HepG2 (cell line): ENCODE data around the gene C1QL2. TPM values are rescaled to one million over a fixed set of nuclear protein-coding genes. Genes with fewer than 3 reads are reported as not detected.

Experiments
- ATAC-seq: fragments of 200-7000 bp; cut with Tn5 transposase; 3 replicates; pipeline ENCODE4 v1.9.1; 2020; ENCODE audit warnings: mild to moderate bottlenecking, moderate library complexity
- BruUV-seq: library from RNA; stranded (reverse); fragments of 400-500 nt; replicated peaks from 2 replicates; lab custom pipeline; 2021; lab: Mats Ljungman, UMichigan
- CTCF ChIA-PET: fragments of 300-600 bp; formaldehyde crosslinking; extraction: SDS; loops from one replicate; lab custom pipeline; 2021; ENCODE audit warnings: low total read pairs, inconsistent platforms, low intra/inter-chr PET ratio; lab: Yijun Ruan, JAX
- POLR2A ChIA-PET: fragments of 350-600 bp; sonication (Branson Sonifier 250); formaldehyde crosslinking; loops from one replicate; lab custom pipeline; 2020; ENCODE audit warnings: antibody characterized with exemption, inconsistent platforms; lab: Yijun Ruan, JAX
- DNase-seq: peaks from one replicate; pipeline ENCODE4 v3.0.0-alpha.2; 2015; ENCODE audit warnings: low spot score
- FAIRE-seq: peaks from 3 replicates; lab custom pipeline; 2011; peaks lifted over from hg19 to GRCh38; lab: Jason Lieb, UNC
- H2AFZ ChIP-seq: one replicate; pipeline ENCODE4 v1.6.1; 2011; ENCODE audit warnings: low read length, inconsistent platforms
- H3K27ac ChIP-seq: fragments of 300-600 bp; 3 replicates; pipeline ENCODE4 v1.8.0; 2011; ENCODE audit warnings: mixed run types, mild to moderate bottlenecking, mixed read lengths, low read length, inconsistent platforms; ENCODE audit not compliant: insufficient read depth; ENCODE audit errors: extremely low read length
- H3K27me3 ChIP-seq, 2 experiments: fragments of 200-600 bp in 1 of 2; 2 replicates in 1 of 2; 3 replicates in 1 of 2; pipeline versions ENCODE4 v1.6.0 to v1.8.0; 2011; ENCODE audit warnings: low read length in 2 of 2, mild to moderate bottlenecking in 2 of 2, moderate library complexity in 2 of 2, inconsistent platforms in 1 of 2; ENCODE audit not compliant: insufficient read depth in 2 of 2, control insufficient read depth in 1 of 2
- H3K36me3 ChIP-seq, 2 experiments: fragments of 200-600 bp in 1 of 2; replicated peaks in 1 of 2; 2 replicates in 1 of 2; 3 replicates in 1 of 2; pipeline versions ENCODE4 v1.5.1 to v1.8.0; 2011; ENCODE audit warnings: low read length in 2 of 2, inconsistent platforms in 1 of 2; ENCODE audit not compliant: insufficient read depth in 2 of 2, control insufficient read depth in 1 of 2
- H3K4me1 ChIP-seq: 2 replicates; pipeline ENCODE4 v1.5.1; 2012; ENCODE audit warnings: low read length, inconsistent platforms; ENCODE audit not compliant: insufficient read depth
- H3K4me2 ChIP-seq: 2 replicates; pipeline ENCODE4 v1.6.0; 2011; ENCODE audit warnings: low read depth, low read length, inconsistent platforms
- H3K4me3 ChIP-seq, 3 experiments: fragments of 200-600 bp in 1 of 3; sonication (generic), shearing (Covaris generic) in 1 of 3; replicated peaks in 1 of 3; 2 replicates each; pipeline ENCODE4 v1.5.1; 2011 to 2016; ENCODE audit warnings: low read length in 3 of 3, inconsistent platforms in 2 of 3, low read depth in 2 of 3, mild to moderate bottlenecking in 2 of 3, control low read depth in 1 of 3, mixed read lengths in 1 of 3; ENCODE audit not compliant: insufficient read depth in 1 of 3
- H3K79me2 ChIP-seq: one replicate; pipeline ENCODE4 v1.6.1; 2011; ENCODE audit warnings: low read length, inconsistent platforms; ENCODE audit not compliant: insufficient read depth
- H3K9ac ChIP-seq: 2 replicates; pipeline ENCODE4 v1.6.0; 2011; ENCODE audit warnings: mild to moderate bottlenecking, low read depth, low read length, inconsistent platforms; ENCODE audit not compliant: insufficient read depth
- H3K9me3 ChIP-seq: 2 replicates; pipeline ENCODE4 v1.5.1; 2012; ENCODE audit warnings: mild to moderate bottlenecking, low read length
- H4K20me1 ChIP-seq: 2 replicates; pipeline ENCODE4 v1.6.0; 2011; ENCODE audit warnings: inconsistent platforms, mild to moderate bottlenecking, low read length, moderate library complexity; ENCODE audit not compliant: insufficient read depth
- ATF4 ChIP-seq, 2 experiments: fragments of 450-650 bp in 1 of 2; sonication (generic) in 1 of 2; formaldehyde crosslinking; IDR thresholded peaks; 2 replicates each; pipeline versions ENCODE4 v1.5.0 to v1.8.0; 2020 to 2022; ENCODE audit warnings: mild to moderate bottlenecking in 1 of 2, missing genetic modification reagents in 1 of 2
- CEBPB ChIP-seq: IDR thresholded peaks from 2 replicates; pipeline ENCODE4 v1.6.1; 2011; ENCODE audit warnings: low read depth, low read length, improper control_type of control experiment, borderline replicate concordance
- CEBPG ChIP-seq: IDR thresholded peaks from 2 replicates; pipeline ENCODE4 v1.6.1; 2016
- CREB1 ChIP-seq, 2 experiments: fragments of 450-650 bp in 1 of 2; IDR thresholded peaks; 2 replicates each; pipeline ENCODE4 v1.6.1; 2016 to 2017; ENCODE audit warnings: control low read depth in 1 of 2, mild to moderate bottlenecking in 1 of 2, missing compliant biosample characterization in 1 of 2, missing genetic modification characterization in 1 of 2
- DDIT3 ChIP-seq: sonication (generic); formaldehyde crosslinking; IDR thresholded peaks from 2 replicates; pipeline ENCODE4 v1.4.0; 2020; ENCODE audit warnings: mild to moderate bottlenecking, missing genetic modification reagents
- PLRG1 ChIP-seq: fragments of 450-650 bp; conservative IDR thresholded peaks from 2 replicates; pipeline ENCODE4 v1.6.1; 2016
- POLR2AphosphoS5 ChIP-seq: IDR thresholded peaks from 2 replicates; pipeline ENCODE4 v1.6.1; 2012; ENCODE audit warnings: low read depth, low read length
- TRIM22 ChIP-seq: fragments of 450-650 bp; IDR thresholded peaks from 2 replicates; pipeline ENCODE4 v1.6.1; 2017
- ZNF646 ChIP-seq: sonication (generic); formaldehyde crosslinking; IDR thresholded peaks from 2 replicates; pipeline ENCODE4 v1.9.0; 2021; ENCODE audit warnings: mild to moderate bottlenecking, missing genetic modification reagents
- WGBS: methylation state at CpG from one replicate; pipeline ENCODE4 v1.1.6; 2017; ENCODE audit warnings: low lambda C conversion rate; 5-methylcytosine and 5-hydroxymethylcytosine counted together
- in situ Hi-C: cut with HindIII; loops from 2 replicates; pipeline ENCODE4 v1.10.0; 2017; ENCODE audit warnings: low pct_unique_long_range_greater_than_20kb; ENCODE audit not compliant: extremely low pct_ligation_motif_present
- intact Hi-C: fragments of 100-400 bp; cut with micrococcal nuclease; formaldehyde crosslinking; loops from one replicate; pipeline ENCODE4 v1.10.0; 2022; ENCODE audit not compliant: unreplicated experiment
- polyA plus RNA-seq, 8 experiments: library from polyadenylated mRNA; depleted of rRNA in 3 of 8; stranded (reverse) in 7 of 8; unstranded in 1 of 8; fragments of >200 nt; fragmentation: Illumina TruSeq in 4 of 8; extraction: Trizol in 4 of 8; gene quantifications; 2 replicates each; pipeline versions ENCODE4 v1.2.1 to v1.2.3, GENCODE V29; 2011 to 2016; ENCODE audit warnings: low read depth in 4 of 8, missing spikeins in 1 of 8, mixed read lengths in 1 of 8; ENCODE audit not compliant: insufficient read depth in 1 of 8
- total RNA-seq, 5 experiments: library from RNA; depleted of rRNA; stranded (reverse); fragments of >200 nt; fragmentation: Illumina TruSeq; extraction: Trizol; gene quantifications; 2 replicates each; pipeline ENCODE4 v1.2.3, GENCODE V29; 2016; ENCODE audit warnings: low read depth in 1 of 5

The C1QL2 gene
- total and polyA plus RNA-seq, 2 of the 13 experiments (the other 11 are each of a cell fraction or from before 2014, with no cell fraction given): not detected

GRCh38 chr2:119207447-119207846 lies 48.9 kb upstream of the C1QL2 start (continued):
- TF ChIP-seq ZNF646 (CRISPR knock-in tag) (no peak), POLR2AphosphoS5 (no peak)

- Histone ChIP-seq H3K79me2 (no peaks in the 10 kb centered on the region), H3K36me3 (no peaks in the 10 kb centered on the region), H3K9me3 (no peaks in the 10 kb centered on the region), H2AFZ (no peak overlapping the region), H3K9ac (no peak overlapping the region), H3K27ac (no peak overlapping the region)
- FAIRE-seq: no peak
- POLR2A ChIA-PET: interaction anchor here (1.3 kb wide), 1 partner anchor 16 kb away, joined by 3 read pairs; no protein-coding TSS in a partner anchor
- in situ Hi-C loops: no loop called here
- 0 out of 3 replicates have a peak, but pooled peaks have one; percentile 15 for ATAC-seq
- no peak for DNase-seq
- no TSS peak for BruUV-seq
- CTCF ChIA-PET: no interaction called here
- TF ChIP-seq TRIM22: no peak
- TF ChIP-seq PLRG1: no peak
- TF ChIP-seq DDIT3: no peak
- TF ChIP-seq CEBPB: peak; percentile 60; the same call in 1 of the 2 replicates
- peak; percentile 71 for TF ChIP-seq CEBPG (CRISPR knock-in tag)
- peak in 1 of 2 experiments; percentile 91; a peak in 2 of 4 replicates for TF ChIP-seq ATF4 (CRISPR knock-in tag; IDR thresholded peaks at IDR 0.05)
- no peak for TF ChIP-seq CREB1 (IDR thresholded peaks at IDR 0.05)
- no peak for TF ChIP-seq CREB1 (CRISPR knock-in tag; IDR thresholded peaks at IDR 0.05)
- TF ChIP-seq, all 625 proteins: peak for 3
- Histone ChIP-seq H3K27me3 (peaks cover 2 to 11% of the 10 kb centered on the region in 2 experiments; a peak in 3 of 5 replicates), H4K20me1 (no peaks in the 10 kb centered on the region), H3K4me3 (no peak overlapping the region), H3K4me1 (no peaks in the 10 kb centered on the region), H3K4me2 (no peak overlapping the region)
- WGBS: 16% methylated on average over 2 of the region's 2 CpGs
- intact Hi-C loops: no loop called here
Measured at GRCh38 chr2:119206201-119206600, 47.6 kb upstream of the C1QL2 start.
